Astrocyte (in vitro differentiated cells and primary cell): Measurements from ENCODE around the gene CRTAP.

Experiments
- EZH2 ChIP-seq: IDR thresholded peaks from 2 replicates; pipeline ENCODE4 v1.6.1; 2012; ENCODE audit warnings: mild to moderate bottlenecking, low read length, inconsistent platforms; ENCODE audit not compliant: insufficient read depth
- TF ChIP-seq, protein P1 (sequence below): IDR thresholded peaks from 2 replicates; pipeline ENCODE4 v1.5.1; 2011; ENCODE audit warnings: low read depth, mild to moderate bottlenecking, inconsistent platforms, low read length, moderate library complexity; ENCODE audit not compliant: insufficient read depth

DNA sequence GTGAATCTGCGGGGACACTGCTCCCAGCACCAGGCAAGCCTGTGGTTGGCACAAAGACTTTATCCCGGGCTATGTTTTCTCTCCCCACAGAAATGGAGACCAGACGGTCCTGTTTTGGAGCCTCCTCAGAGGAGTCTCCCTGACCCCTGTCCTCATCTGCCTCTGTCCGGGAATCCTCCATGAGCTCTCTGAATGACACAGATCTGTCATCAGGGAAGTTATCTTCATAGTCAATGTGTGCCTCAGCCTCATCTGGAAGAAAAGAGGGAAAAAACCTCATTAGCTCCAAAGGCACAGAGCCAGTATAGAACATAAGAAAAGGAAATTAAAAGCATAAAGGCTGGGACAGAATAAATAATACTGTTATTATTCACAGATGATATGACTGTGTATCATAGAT is 40.0 kb downstream of the CRTAP start:
- TF ChIP-seq, protein P1, sequence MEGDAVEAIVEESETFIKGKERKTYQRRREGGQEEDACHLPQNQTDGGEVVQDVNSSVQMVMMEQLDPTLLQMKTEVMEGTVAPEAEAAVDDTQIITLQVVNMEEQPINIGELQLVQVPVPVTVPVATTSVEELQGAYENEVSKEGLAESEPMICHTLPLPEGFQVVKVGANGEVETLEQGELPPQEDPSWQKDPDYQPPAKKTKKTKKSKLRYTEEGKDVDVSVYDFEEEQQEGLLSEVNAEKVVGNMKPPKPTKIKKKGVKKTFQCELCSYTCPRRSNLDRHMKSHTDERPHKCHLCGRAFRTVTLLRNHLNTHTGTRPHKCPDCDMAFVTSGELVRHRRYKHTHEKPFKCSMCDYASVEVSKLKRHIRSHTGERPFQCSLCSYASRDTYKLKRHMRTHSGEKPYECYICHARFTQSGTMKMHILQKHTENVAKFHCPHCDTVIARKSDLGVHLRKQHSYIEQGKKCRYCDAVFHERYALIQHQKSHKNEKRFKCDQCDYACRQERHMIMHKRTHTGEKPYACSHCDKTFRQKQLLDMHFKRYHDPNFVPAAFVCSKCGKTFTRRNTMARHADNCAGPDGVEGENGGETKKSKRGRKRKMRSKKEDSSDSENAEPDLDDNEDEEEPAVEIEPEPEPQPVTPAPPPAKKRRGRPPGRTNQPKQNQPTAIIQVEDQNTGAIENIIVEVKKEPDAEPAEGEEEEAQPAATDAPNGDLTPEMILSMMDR: no peak
- TF ChIP-seq EZH2: no peak
